HepG2 (cell line): ENCODE data around the gene BTF3L4.

Experiments
- CHD2 ChIP-seq: IDR thresholded peaks from 2 replicates; pipeline ENCODE4 v1.6.1; 2011; ENCODE audit warnings: low read depth, low read length, improper control_type of control experiment
- FOXK2 ChIP-seq: fragments of 450-650 bp; IDR thresholded peaks from 2 replicates; pipeline ENCODE4 v1.6.1; 2016
- MXI1 ChIP-seq: IDR thresholded peaks from 3 replicates; pipeline ENCODE4 v1.6.1; 2012; ENCODE audit warnings: low read depth, low read length, inconsistent platforms, borderline replicate concordance
- SP2 ChIP-seq: sonication (generic); formaldehyde crosslinking; IDR thresholded peaks from 2 replicates; pipeline ENCODE4 v1.5.1; 2020; ENCODE audit warnings: mild to moderate bottlenecking, missing genetic modification reagents
- ZNF253 ChIP-seq: sonication (generic); formaldehyde crosslinking; IDR thresholded peaks from 2 replicates; pipeline ENCODE4 v1.8.0; 2022; ENCODE audit warnings: mild to moderate bottlenecking, missing genetic modification reagents, borderline replicate concordance
- ZNF501 ChIP-seq: sonication (generic); formaldehyde crosslinking; IDR thresholded peaks from 2 replicates; pipeline ENCODE4 v1.5.1; 2020; ENCODE audit warnings: mild to moderate bottlenecking, moderate library complexity, missing genetic modification reagents
- TF ChIP-seq, protein P1 (sequence below): IDR thresholded peaks from 2 replicates; pipeline ENCODE4 v1.6.1; 2016; ENCODE audit warnings: missing compliant biosample characterization, missing genetic modification reagents, borderline replicate concordance

GRCh38 chr1:52037909-52038308 lies 18.2 kb upstream of the BTF3L4 start:
- TF ChIP-seq ZNF501 (CRISPR knock-in tag) (no peak), FOXK2 (no peak), ZNF253 (no peak), SP2 (CRISPR knock-in tag) (no peak), CHD2 (no peak), MXI1 (no peak)
- TF ChIP-seq, protein P1, sequence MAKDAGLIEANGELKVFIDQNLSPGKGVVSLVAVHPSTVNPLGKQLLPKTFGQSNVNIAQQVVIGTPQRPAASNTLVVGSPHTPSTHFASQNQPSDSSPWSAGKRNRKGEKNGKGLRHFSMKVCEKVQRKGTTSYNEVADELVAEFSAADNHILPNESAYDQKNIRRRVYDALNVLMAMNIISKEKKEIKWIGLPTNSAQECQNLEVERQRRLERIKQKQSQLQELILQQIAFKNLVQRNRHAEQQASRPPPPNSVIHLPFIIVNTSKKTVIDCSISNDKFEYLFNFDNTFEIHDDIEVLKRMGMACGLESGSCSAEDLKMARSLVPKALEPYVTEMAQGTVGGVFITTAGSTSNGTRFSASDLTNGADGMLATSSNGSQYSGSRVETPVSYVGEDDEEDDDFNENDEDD (CRISPR knock-in tag), result no peak
